ENCODE data around the gene NFASC. TPM values are rescaled to one million over a fixed set of nuclear protein-coding genes. Genes with fewer than 3 reads are reported as not detected.

NFASC gene
- total RNA-seq, 2 donors from 2014 or later: 4.4 to 7.6 TPM

GRCh38 chr1:204853436-204853835 lies 17.2 kb upstream of the NFASC start:
- H3K4me1 ChIP-seq: peaks cover 4% of the 10 kb centered on the region
- no peak for DNase-seq
- no peak for ATAC-seq
- 73 to 100% methylated on average over 1 of the region's 1 CpG for WGBS, 2 donors
- no peak overlapping the region for H3K27ac ChIP-seq
- TF ChIP-seq POLR2A (IDR thresholded peaks at IDR 0.05): no peak
- no peaks in the 10 kb centered on the region for H3K27me3 ChIP-seq
- intact Hi-C loops (cut with DNase I): no loop called here
- no peaks in the 10 kb centered on the region for H3K9me3 ChIP-seq
- H3K36me3 ChIP-seq (replicated peaks in 1 of 2; ENCODE audit: insufficient read depth in 1 of 2, low read depth in 2 of 2): no peaks in the 10 kb centered on the region
- no peak overlapping the region for H3K4me3 ChIP-seq

GRCh38 chr1:204854286-204854685 lies 16.4 kb upstream of the NFASC start:
- Histone ChIP-seq H3K4me3 (no peak overlapping the region), H3K9me3 (no peaks in the 10 kb centered on the region), H3K36me3 (replicated peaks in 1 of 2; ENCODE audit: insufficient read depth in 1 of 2, low read depth in 2 of 2) (no peaks in the 10 kb centered on the region), H3K4me1 (no peaks in the 10 kb centered on the region), H3K27me3 (no peaks in the 10 kb centered on the region), H3K27ac (no peak overlapping the region)
- DNase-seq (no peak), ATAC-seq (no peak)
- intact Hi-C loops (cut with DNase I): no loop called here
- TF ChIP-seq CTCF (IDR thresholded peaks at IDR 0.05) (no peak), POLR2A (IDR thresholded peaks at IDR 0.05) (no peak)
- 21 to 37% methylated on average over 2 of the region's 2 CpGs for WGBS, 2 donors

- Histone ChIP-seq H3K4me3 (no peak overlapping the region), H3K27ac (no peak overlapping the region), H3K36me3 (replicated peaks in 1 of 2; ENCODE audit: insufficient read depth in 1 of 2, low read depth in 2 of 2) (no peaks in the 10 kb centered on the region), H3K9me3 (no peaks in the 10 kb centered on the region), H3K4me1 (no peaks in the 10 kb centered on the region), H3K27me3 (no peaks in the 10 kb centered on the region)
- no peak for TF ChIP-seq POLR2A (IDR thresholded peaks at IDR 0.05)
- TF ChIP-seq CTCF (IDR thresholded peaks at IDR 0.05): no peak
- intact Hi-C loops (cut with DNase I): no loop called here
- WGBS, 2 donors: 42 to 58% methylated on average over 9 of the region's 9 CpGs
- DNase-seq (peak in 2 of 4 donors; percentile 16 to 46), ATAC-seq (no peak)
Measured at GRCh38 chr1:204858363-204858821, 12.3 kb upstream of the NFASC start.

- Histone ChIP-seq H3K9me3 (no peaks in the 10 kb centered on the region), H3K4me3 (no peak overlapping the region), H3K27ac (no peak overlapping the region), H3K36me3 (replicated peaks in 1 of 2; ENCODE audit: insufficient read depth in 1 of 2, low read depth in 2 of 2) (no peaks in the 10 kb centered on the region), H3K27me3 (no peaks in the 10 kb centered on the region), H3K4me1 (no peaks in the 10 kb centered on the region)
- 66 to 69% methylated on average over 4 of the region's 4 CpGs for WGBS, 2 donors
- intact Hi-C loops (cut with DNase I): no loop called here
- no peak for TF ChIP-seq POLR2A (IDR thresholded peaks at IDR 0.05)
- no peak for TF ChIP-seq CTCF (IDR thresholded peaks at IDR 0.05)
- DNase-seq: no peak
- ATAC-seq: no peak
Measured at GRCh38 chr1:204859861-204860267, 10.8 kb upstream of the NFASC start.

- H3K4me1 ChIP-seq: no peaks in the 10 kb centered on the region
- no peaks in the 10 kb centered on the region for H3K27me3 ChIP-seq
- intact Hi-C loops (cut with DNase I): no loop called here
- H3K27ac ChIP-seq: no peak overlapping the region
- no peaks in the 10 kb centered on the region for H3K9me3 ChIP-seq
- DNase-seq: no peak
- H3K36me3 ChIP-seq (replicated peaks in 1 of 2; ENCODE audit: insufficient read depth in 1 of 2, low read depth in 2 of 2): no peaks in the 10 kb centered on the region
- H3K4me3 ChIP-seq: no peak overlapping the region
- no peak for TF ChIP-seq POLR2A (IDR thresholded peaks at IDR 0.05)
- no peak for TF ChIP-seq CTCF (IDR thresholded peaks at IDR 0.05)
- no peak for ATAC-seq
- 47 to 62% methylated on average over 5 of the region's 5 CpGs for WGBS, 2 donors
Measured at GRCh38 chr1:204863024-204863423, 7.6 kb upstream of the NFASC start.
